HFFc6 (cell line): Measurements from ENCODE around the gene CEACAM20. TPM values are rescaled to one million over a fixed set of nuclear protein-coding genes. Genes with fewer than 3 reads are reported as not detected.
"Not testable (repeated sequence)": the region's sequence is repeated elsewhere in the genome, so short reads cannot be mapped to it uniquely, and the experiment has no call there.

Source experiments
- DNase-seq: peaks from one replicate; pipeline ENCODE4 v3.0.0-alpha.2; 2018
- H3K27ac Mint-ChIP-seq: 2 replicates; pipeline ENCODE4 v1.8.0; 2020; ENCODE audit warnings: mild to moderate bottlenecking, mixed read lengths
- H3K27me3 Mint-ChIP-seq: 2 replicates; pipeline ENCODE4 v1.8.0; 2021; ENCODE audit warnings: mild to moderate bottlenecking, moderate library complexity, mixed read lengths; ENCODE audit not compliant: insufficient read depth
- H3K36me3 Mint-ChIP-seq: 2 replicates; pipeline ENCODE4 v1.8.0; 2021; ENCODE audit warnings: low read depth, mixed read lengths
- H3K4me1 Mint-ChIP-seq: 2 replicates; pipeline ENCODE4 v1.8.0; 2020; ENCODE audit warnings: low read depth, mixed read lengths
- H3K4me3 Mint-ChIP-seq: 2 replicates; pipeline ENCODE4 v1.8.0; 2020; ENCODE audit warnings: mild to moderate bottlenecking, moderate library complexity, mixed read lengths
- H3K9me3 Mint-ChIP-seq: 2 replicates; pipeline ENCODE4 v1.8.0; 2020; ENCODE audit warnings: mild to moderate bottlenecking, mixed read lengths
- total RNA-seq, 6 experiments: library from RNA; stranded (reverse); fragmentation: NEBNext Ultra II Directional; extraction: Animal tissue kit (Norgen Biotek cat#: 25700); gene quantifications; 2 replicates in 1 of 6; 3 replicates in 5 of 6; pipeline ENCODE4 v1.2.3, GENCODE V29; 2021
- TF ChIP-seq, protein P1 (sequence below): fragments of 200-600 bp; sonication (generic); IDR thresholded peaks from 2 replicates; pipeline ENCODE4 v1.5.0; 2021; ENCODE audit warnings: antibody characterized with exemption, mild to moderate bottlenecking

Gene CEACAM20
- total RNA-seq, 6 experiments from 2014 or later: not detected

DNA sequence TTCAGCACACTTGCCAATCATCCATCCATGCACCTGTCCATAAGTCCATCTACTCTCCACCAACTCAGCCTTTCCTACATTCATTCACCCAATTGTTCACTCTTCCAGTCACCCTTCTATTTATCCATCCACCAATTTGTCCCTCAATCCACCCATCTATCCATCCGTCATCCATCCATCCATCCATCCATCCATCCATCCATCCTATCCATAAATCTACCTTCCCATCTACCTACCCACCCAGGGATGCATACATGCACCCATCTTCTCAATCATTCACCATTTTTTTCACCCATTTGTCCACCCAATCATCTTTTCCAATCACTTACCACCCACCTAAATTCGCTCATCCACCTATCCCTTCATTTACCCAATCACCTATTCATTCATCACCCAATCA is 14.6 kb upstream of the CEACAM20 start:
- H3K27ac Mint-ChIP-seq: no peak overlapping the region
- no peaks in the 10 kb centered on the region for H3K36me3 Mint-ChIP-seq
- peaks cover 16% of the 10 kb centered on the region for H3K27me3 Mint-ChIP-seq
- H3K9me3 Mint-ChIP-seq: no peaks in the 10 kb centered on the region
- H3K4me3 Mint-ChIP-seq: no peak overlapping the region
- TF ChIP-seq, protein P1, sequence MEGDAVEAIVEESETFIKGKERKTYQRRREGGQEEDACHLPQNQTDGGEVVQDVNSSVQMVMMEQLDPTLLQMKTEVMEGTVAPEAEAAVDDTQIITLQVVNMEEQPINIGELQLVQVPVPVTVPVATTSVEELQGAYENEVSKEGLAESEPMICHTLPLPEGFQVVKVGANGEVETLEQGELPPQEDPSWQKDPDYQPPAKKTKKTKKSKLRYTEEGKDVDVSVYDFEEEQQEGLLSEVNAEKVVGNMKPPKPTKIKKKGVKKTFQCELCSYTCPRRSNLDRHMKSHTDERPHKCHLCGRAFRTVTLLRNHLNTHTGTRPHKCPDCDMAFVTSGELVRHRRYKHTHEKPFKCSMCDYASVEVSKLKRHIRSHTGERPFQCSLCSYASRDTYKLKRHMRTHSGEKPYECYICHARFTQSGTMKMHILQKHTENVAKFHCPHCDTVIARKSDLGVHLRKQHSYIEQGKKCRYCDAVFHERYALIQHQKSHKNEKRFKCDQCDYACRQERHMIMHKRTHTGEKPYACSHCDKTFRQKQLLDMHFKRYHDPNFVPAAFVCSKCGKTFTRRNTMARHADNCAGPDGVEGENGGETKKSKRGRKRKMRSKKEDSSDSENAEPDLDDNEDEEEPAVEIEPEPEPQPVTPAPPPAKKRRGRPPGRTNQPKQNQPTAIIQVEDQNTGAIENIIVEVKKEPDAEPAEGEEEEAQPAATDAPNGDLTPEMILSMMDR: no peak
- H3K4me1 Mint-ChIP-seq: peaks cover 11% of the 10 kb centered on the region
- no peak for DNase-seq

DNA sequence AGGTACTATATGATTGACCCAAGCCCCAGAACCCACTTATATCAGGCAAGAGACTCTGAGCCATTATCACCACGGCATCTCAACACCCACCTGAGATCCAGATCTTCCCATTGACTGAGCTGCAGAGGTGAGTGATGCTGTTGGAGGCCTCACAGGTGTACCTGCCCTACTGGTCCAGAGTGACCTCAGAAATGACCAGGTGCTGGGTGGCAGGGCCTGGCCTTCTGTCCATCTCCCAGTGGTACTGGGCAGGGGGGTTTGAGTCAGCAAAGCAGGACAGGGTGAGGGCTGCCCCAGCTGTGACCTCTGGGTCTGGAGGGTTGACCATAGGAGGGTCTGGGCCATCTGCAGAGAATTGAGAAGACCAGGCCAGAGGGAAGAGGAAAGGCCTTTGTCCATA is 13.2 kb upstream of the CEACAM20 start:
- Mint-ChIP-seq H3K4me1 (no peaks in the 10 kb centered on the region), H3K36me3 (no peaks in the 10 kb centered on the region), H3K27ac (no peak overlapping the region), H3K27me3 (peaks cover 21% of the 10 kb centered on the region), H3K9me3 (no peaks in the 10 kb centered on the region), H3K4me3 (no peak overlapping the region)
- DNase-seq: no peak
- TF ChIP-seq, protein P1: no peak

DNA sequence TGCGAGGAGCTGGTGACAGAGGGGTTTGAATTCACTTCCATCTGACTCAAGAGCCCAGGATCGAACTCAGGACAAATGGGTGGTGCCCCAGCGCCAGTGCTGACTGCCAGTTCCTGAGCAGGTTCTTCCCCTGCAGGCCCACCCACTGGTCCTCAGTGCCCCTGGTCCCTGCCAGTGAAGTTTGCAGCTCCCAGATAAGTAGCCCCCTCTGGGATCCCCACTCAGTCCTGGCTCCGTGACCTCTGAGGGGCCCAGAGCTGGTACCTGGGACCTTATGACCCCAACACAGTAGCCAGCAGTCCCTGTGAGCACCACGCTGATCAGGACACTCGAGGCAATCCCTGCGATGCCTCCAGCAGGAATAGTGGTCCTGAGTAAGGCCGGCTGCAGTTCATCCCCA is 11.3 kb upstream of the CEACAM20 start:
- H3K27ac Mint-ChIP-seq: no peak overlapping the region
- no peaks in the 10 kb centered on the region for H3K36me3 Mint-ChIP-seq
- H3K27me3 Mint-ChIP-seq: peaks cover 23% of the 10 kb centered on the region
- H3K9me3 Mint-ChIP-seq: no peaks in the 10 kb centered on the region
- TF ChIP-seq, protein P1: no peak
- DNase-seq: no peak
- no peak overlapping the region for H3K4me3 Mint-ChIP-seq
- no peaks in the 10 kb centered on the region for H3K4me1 Mint-ChIP-seq

DNA sequence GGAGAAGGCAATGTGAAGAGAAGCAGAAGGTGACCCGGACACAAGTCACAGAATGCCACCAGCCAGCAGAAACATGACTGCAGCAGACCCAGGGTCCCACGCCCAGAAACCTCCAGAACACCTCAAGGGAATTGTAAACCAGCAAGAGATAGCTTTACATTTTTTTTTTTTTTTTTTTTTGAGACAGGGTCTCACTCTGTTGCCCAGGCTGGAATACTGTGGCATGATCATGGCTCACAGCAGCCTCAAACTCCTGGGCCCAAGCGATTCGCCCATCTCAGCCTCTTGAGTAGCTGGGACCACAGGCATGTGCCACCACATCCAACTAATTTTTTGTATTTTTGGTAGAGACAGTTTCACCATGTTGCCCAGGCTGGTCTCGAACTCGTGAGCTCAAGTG is 10.5 kb upstream of the CEACAM20 start:
- Mint-ChIP-seq H3K4me1 (no peaks in the 10 kb centered on the region), H3K4me3 (no peak overlapping the region), H3K27me3 (peaks cover 30% of the 10 kb centered on the region), H3K9me3 (no peaks in the 10 kb centered on the region), H3K27ac (no peak overlapping the region), H3K36me3 (no peaks in the 10 kb centered on the region; the same call in 1 of the 2 replicates)
- TF ChIP-seq, protein P1: no peak
- no peak for DNase-seq

DNA sequence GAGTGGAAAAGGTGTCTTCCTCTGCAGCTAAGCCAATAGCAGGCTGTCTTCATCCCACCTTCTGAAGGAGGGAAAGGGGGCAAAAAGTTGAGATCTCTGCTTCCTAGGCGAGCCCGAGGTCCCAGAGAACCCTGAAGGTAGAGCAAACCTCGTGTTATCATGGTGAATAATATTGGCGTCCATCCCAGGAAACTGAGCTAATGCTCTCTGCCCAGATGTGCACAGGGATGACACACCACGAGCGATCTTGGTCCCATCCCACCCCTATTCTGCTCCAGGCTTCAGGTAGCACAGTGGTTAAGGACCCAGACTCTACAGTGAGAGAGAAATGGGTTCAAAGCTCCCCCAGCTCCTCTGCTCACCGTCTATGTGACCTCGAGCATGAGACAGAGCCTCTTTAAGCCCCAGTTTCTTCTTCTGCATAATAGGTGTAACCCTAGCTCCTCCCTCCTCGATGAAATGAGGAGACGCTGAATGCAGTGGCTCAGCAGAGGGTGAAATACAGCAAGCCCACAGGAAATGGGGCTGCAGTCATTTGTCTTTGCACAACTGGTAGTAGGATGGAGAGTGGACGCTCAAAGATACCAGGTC is 9.9 kb upstream of the CEACAM20 start:
- peaks cover 31% of the 10 kb centered on the region for H3K27me3 Mint-ChIP-seq
- DNase-seq: no peak

DNA sequence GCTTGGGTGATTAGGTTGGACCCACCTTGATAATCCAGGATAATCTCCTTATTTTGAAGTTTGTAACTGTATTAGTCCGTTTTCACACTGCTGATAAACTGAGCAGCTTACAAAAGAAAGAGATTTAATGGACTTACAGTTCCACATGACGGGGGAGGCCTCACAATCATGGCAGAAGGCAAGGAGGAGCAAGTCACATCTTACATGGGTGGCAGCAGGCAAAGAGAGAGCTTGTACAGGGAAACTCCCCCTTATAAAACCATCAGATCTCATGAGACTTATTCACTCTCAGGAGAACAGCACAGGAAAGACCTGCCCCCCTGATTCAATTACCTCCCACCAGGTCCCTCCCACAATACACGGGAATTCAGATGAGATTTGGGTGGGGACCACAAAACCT is 5.9 kb upstream of the CEACAM20 start:
- not testable (repeated sequence) for H3K4me1 Mint-ChIP-seq, H3K27ac Mint-ChIP-seq, DNase-seq, H3K4me3 Mint-ChIP-seq, H3K36me3 Mint-ChIP-seq, H3K9me3 Mint-ChIP-seq
- peaks cover 27% of the 10 kb centered on the region for H3K27me3 Mint-ChIP-seq

More for the DNA sequence above, 9.9 kb upstream of the CEACAM20 start:
- Mint-ChIP-seq H3K27ac (no peak overlapping the region), H3K4me1 (no peaks in the 10 kb centered on the region), H3K36me3 (no peaks in the 10 kb centered on the region; the same call in 1 of the 2 replicates), H3K4me3 (no peak overlapping the region), H3K9me3 (no peaks in the 10 kb centered on the region)
- TF ChIP-seq, protein P1: no peak
